Measurements from ENCODE around the gene IGFBP5.

Gene IGFBP5

GRCh38 chr2:216710551-216711301 lies 15.4 kb upstream of the IGFBP5 start:
- no peak overlapping the region for H3K4me3 ChIP-seq (ENCODE audit: low read depth, low read length)
- TF ChIP-seq CTCF (IDR thresholded peaks at IDR 0.05; ENCODE audit: low read depth, low read length, missing control alignments): no peak
- DNase-seq (ENCODE audit: low read depth): no peak

DNA sequence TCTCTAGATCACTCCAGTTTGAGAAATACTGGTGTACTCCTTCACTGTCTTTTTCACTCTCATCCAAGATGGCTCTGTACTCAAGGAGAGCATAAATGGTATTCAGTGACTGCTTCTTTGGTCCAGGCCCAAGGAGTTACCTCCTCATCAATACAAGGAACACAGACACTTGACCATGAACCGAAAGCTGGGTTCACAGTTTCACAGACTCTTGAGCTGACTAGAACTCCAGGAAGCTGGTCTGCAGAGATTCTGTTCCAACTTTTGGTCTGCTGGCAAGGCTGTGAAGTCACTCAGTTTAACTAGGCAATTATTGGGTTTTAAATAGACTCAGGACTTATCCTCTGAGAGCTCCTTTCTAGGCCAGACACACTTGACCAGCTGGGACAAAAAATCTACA lies 7.4 kb upstream of the IGFBP5 start:
- no peak for TF ChIP-seq CTCF (IDR thresholded peaks at IDR 0.05; ENCODE audit: low read depth, low read length, missing control alignments)
- no peak for DNase-seq (ENCODE audit: low read depth)
- no peak overlapping the region for H3K4me3 ChIP-seq (ENCODE audit: low read depth, low read length)

DNA sequence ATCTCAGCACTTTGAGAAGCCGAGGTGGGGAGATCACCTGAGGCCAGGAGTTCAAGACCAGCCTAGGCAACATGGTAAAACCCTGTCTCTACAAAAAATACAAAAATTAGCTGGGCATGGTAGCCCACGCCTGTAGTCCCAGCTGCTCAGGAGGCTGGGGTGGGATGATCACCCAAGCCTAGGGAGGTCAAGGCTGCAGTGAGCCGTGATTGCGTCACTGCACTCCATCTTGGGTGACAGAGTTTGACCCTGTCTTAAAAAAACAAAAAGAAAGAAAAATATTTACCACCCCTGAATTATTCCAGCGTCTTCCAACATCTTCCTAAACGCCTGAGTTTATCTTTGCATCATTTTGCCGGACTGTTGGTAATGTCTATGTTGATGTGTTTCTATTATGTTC lies 6.2 kb upstream of the IGFBP5 start:
- H3K4me3 ChIP-seq (ENCODE audit: low read depth, low read length): no peak overlapping the region
- no peak for DNase-seq (ENCODE audit: low read depth)
- TF ChIP-seq CTCF (IDR thresholded peaks at IDR 0.05; ENCODE audit: low read depth, low read length, missing control alignments): no peak

DNA sequence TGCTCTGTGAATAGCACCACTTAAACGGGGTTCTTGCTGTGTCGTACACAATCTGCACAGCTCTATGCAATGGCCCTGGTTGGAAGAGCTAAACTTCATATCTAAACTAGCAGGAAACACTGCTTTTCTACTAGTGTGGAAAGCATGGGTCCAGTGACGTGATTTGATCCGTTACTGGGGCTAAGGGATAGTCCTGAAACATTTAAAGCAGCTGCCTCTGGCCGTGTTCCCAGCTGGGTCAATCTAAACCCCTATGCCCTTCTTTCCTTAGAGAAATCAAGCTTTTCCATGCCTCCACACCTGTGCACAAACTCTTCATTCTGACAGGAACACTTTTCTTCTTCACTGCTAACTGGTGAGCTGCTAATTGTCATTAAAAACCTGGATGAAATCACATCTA lies 5.4 kb upstream of the IGFBP5 start:
- no peak for DNase-seq (ENCODE audit: low read depth)
- no peak overlapping the region for H3K4me3 ChIP-seq (ENCODE audit: low read depth, low read length)
- no peak for TF ChIP-seq CTCF (IDR thresholded peaks at IDR 0.05; ENCODE audit: low read depth, low read length, missing control alignments)

- TF ChIP-seq CTCF (IDR thresholded peaks at IDR 0.05; ENCODE audit: low read depth, low read length, missing control alignments): no peak
- no peak overlapping the region for H3K4me3 ChIP-seq (ENCODE audit: low read depth, low read length)
- no peak for DNase-seq (ENCODE audit: low read depth)
Measured at GRCh38 chr2:216700088-216700567, 4.8 kb upstream of the IGFBP5 start.

- no peak overlapping the region for H3K4me3 ChIP-seq (ENCODE audit: low read depth, low read length)
- DNase-seq (ENCODE audit: low read depth): no peak
- peak; percentile 58 for TF ChIP-seq CTCF (IDR thresholded peaks at IDR 0.05; ENCODE audit: low read depth, low read length, missing control alignments)
Measured at GRCh38 chr2:216698895-216699294, 3.5 kb upstream of the IGFBP5 start.

GRCh38 chr2:216698293-216698692 lies 2.9 kb upstream of the IGFBP5 start:
- TF ChIP-seq CTCF (IDR thresholded peaks at IDR 0.05; ENCODE audit: low read depth, low read length, missing control alignments): no peak
- no peak overlapping the region for H3K4me3 ChIP-seq (ENCODE audit: low read depth, low read length)

More at GRCh38 chr2:216698293-216698692, 2.9 kb upstream of the IGFBP5 start:
- DNase-seq (ENCODE audit: low read depth): no peak

Measured in GM12864 (cell line).